Sigmoid colon (tissue), 7 donors: ENCODE measurements around the gene SMIM20. TPM values are rescaled to one million over a fixed set of nuclear protein-coding genes. Genes with fewer than 3 reads are reported as not detected.

Source experiments
- DNase-seq: peaks from one replicate; pipeline ENCODE4 v3.0.0-alpha.2; 2019
- H3K27ac ChIP-seq, 4 donors: fragments of 200-600 bp; sonication (generic); one replicate each; pipeline ENCODE4 v1.5.1; 2016 to 2019; ENCODE audit warnings: mild to moderate bottlenecking in 1 of 4
- H3K27me3 ChIP-seq, 3 donors: fragments of 200-600 bp; sonication (generic); one replicate each; pipeline ENCODE4 v1.5.1; 2019; ENCODE audit warnings: mild to moderate bottlenecking in 1 of 3
- H3K36me3 ChIP-seq, 4 donors: fragments of 200-600 bp; sonication (generic); one replicate each; pipeline ENCODE4 v1.5.1; 2016 to 2019
- H3K4me1 ChIP-seq, 4 donors: fragments of 200-600 bp; sonication (generic); one replicate each; pipeline ENCODE4 v1.5.1; 2017 to 2019
- H3K4me3 ChIP-seq, 4 donors: fragments of 200-600 bp; sonication (generic); one replicate each; pipeline ENCODE4 v1.5.1; 2017 to 2019; ENCODE audit warnings: mild to moderate bottlenecking in 2 of 4, moderate library complexity in 1 of 4
- H3K9me3 ChIP-seq, 4 donors: fragments of 200-600 bp in 3 of 4; sonication (generic) in 3 of 4; one replicate each; pipeline versions ENCODE4 v1.5.1 to v1.6.1; 2013 to 2019
- EP300 ChIP-seq, 4 donors: sonication (generic); formaldehyde crosslinking; IDR thresholded peaks; one replicate each; pipeline ENCODE4 v1.6.1; 2017; ENCODE audit warnings: antibody characterized with exemption in 4 of 4
- POLR2A ChIP-seq, 2 donors: fragments of 450-650 bp; IDR thresholded peaks; one replicate each; pipeline ENCODE4 v1.6.1; 2016; ENCODE audit warnings: antibody characterized with exemption in 2 of 2, mild to moderate bottlenecking in 2 of 2, moderate library complexity in 2 of 2
- POLR2AphosphoS5 ChIP-seq, 4 donors: sonication (generic); formaldehyde crosslinking; IDR thresholded peaks; one replicate each; pipeline ENCODE4 v1.6.1; 2017; ENCODE audit warnings: antibody characterized with exemption in 4 of 4
- WGBS, 2 donors: extraction: QIAGEN DNeasy Blood & Tissue Kit; methylation state at CpG; one replicate each; pipeline ENCODE4 v1.1.7; 2013; 5-methylcytosine and 5-hydroxymethylcytosine counted together
- intact Hi-C: fragments of 100-400 bp; cut with DNase I; formaldehyde crosslinking; loops from one replicate; pipeline ENCODE4 v1.15.1; 2023
- polyA plus RNA-seq, 3 donors: library from polyadenylated mRNA; stranded (reverse); fragments of 200-250 nt; gene quantifications; one replicate each; pipeline ENCODE4 v1.2.3, GENCODE V29; 2013
- total RNA-seq, 4 donors: library from RNA; depleted of rRNA; stranded (reverse); fragments of >200 nt; gene quantifications; one replicate each; pipeline ENCODE4 v1.1.0, GENCODE V29; 2016
- TF ChIP-seq, protein P1 (sequence below), 4 experiments: fragments of 450-650 bp in 3 of 4; fragments of 200-600 bp in 1 of 4; IDR thresholded peaks; one replicate each; pipeline ENCODE4 v1.5.1; 2016 to 2019; ENCODE audit warnings: antibody characterized with exemption in 4 of 4, mild to moderate bottlenecking in 3 of 4, moderate library complexity in 2 of 4
- donor health status: healthy with polysubstance abuse.
- donor health status: Bipolar disorder and iron deficiency.
- donor health status: healthy.

The SMIM20 gene
- total and polyA plus RNA-seq, 7 donors = 33.8 to 99.1 (median 45.4) TPM

GRCh38 chr4:25969374-25970155 is 55.5 kb downstream of the SMIM20 start:
- no peak for DNase-seq
- no peaks in the 10 kb centered on the region for H3K9me3 ChIP-seq
- intact Hi-C loops = no loop called here
- peaks cover 0 to 36% (median 14%) of the 10 kb centered on the region in 4 donors for H3K4me1 ChIP-seq
- TF ChIP-seq POLR2A (IDR thresholded peaks at IDR 0.05) (no peak), EP300 (IDR thresholded peaks at IDR 0.05) (no peak), POLR2AphosphoS5 (IDR thresholded peaks at IDR 0.05) (no peak)
- TF ChIP-seq, protein P1, sequence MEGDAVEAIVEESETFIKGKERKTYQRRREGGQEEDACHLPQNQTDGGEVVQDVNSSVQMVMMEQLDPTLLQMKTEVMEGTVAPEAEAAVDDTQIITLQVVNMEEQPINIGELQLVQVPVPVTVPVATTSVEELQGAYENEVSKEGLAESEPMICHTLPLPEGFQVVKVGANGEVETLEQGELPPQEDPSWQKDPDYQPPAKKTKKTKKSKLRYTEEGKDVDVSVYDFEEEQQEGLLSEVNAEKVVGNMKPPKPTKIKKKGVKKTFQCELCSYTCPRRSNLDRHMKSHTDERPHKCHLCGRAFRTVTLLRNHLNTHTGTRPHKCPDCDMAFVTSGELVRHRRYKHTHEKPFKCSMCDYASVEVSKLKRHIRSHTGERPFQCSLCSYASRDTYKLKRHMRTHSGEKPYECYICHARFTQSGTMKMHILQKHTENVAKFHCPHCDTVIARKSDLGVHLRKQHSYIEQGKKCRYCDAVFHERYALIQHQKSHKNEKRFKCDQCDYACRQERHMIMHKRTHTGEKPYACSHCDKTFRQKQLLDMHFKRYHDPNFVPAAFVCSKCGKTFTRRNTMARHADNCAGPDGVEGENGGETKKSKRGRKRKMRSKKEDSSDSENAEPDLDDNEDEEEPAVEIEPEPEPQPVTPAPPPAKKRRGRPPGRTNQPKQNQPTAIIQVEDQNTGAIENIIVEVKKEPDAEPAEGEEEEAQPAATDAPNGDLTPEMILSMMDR (IDR thresholded peaks at IDR 0.05) = no peak
- WGBS, 2 donors = 72 to 78% methylated on average over 13 of the region's 13 CpGs
- H3K4me3 ChIP-seq = no peak overlapping the region
- H3K36me3 ChIP-seq = no peaks in the 10 kb centered on the region
- peak overlapping the region in 1 of 4 donors; percentile 21 for H3K27ac ChIP-seq
- H3K27me3 ChIP-seq = no peaks in the 10 kb centered on the region

- Histone ChIP-seq H3K9me3 (no peaks in the 10 kb centered on the region), H3K4me1 (peaks cover 0 to 36% (median 14%) of the 10 kb centered on the region in 4 donors), H3K27ac (peak overlapping the region in 1 of 4 donors; percentile 46), H3K4me3 (no peak overlapping the region), H3K36me3 (no peaks in the 10 kb centered on the region), H3K27me3 (no peaks in the 10 kb centered on the region)
- peak; percentile 69 for DNase-seq
- TF ChIP-seq, protein P1 (IDR thresholded peaks at IDR 0.05) = no peak
- TF ChIP-seq EP300 (IDR thresholded peaks at IDR 0.05) (no peak), POLR2A (IDR thresholded peaks at IDR 0.05) (no peak), POLR2AphosphoS5 (IDR thresholded peaks at IDR 0.05) (no peak)
- intact Hi-C loops = no loop called here
- 45 to 51% methylated on average over 13 of the region's 13 CpGs for WGBS, 2 donors
Observed at GRCh38 chr4:25970226-25970675, 56.2 kb downstream of the SMIM20 start.

DNA sequence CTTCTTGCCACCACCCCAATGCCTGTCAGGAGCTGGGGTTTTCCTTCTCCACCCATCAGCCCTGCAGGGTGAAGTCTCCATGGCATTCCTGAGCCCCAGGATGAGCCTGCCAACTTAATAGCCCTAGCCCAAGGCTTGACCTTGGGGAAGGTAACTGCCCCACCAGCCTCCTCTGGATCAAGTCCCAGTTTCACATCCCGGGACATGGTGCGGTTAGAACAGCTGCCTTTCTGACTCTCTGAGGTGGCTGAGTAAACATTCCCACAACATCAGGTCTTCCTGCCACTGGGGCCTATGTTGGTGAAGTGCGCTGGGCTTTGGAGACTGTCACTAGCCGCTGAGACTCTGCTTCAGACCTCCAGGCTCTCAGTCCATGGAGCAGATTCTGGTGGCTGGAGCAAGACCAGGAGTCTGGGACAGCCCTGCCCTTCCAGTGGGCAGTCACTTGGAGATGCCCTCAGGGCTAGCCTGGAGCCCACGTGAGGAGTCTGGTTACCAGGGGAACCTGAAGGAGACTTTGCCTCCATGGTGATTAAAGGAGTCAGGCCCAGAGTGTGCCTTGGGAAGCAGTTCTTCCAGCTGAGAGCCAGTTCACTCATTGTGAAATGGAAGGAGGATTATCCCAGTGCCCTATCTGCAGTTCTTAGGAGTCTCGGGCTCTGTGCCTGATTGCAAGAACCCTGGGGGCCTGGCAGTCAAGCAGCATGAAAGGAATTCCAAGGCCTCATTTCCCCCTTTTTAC is 56.8 kb downstream of the SMIM20 start:
- DNase-seq = no peak
- Histone ChIP-seq H3K27me3 (no peaks in the 10 kb centered on the region), H3K27ac (peak overlapping the region in 1 of 4 donors; percentile 46), H3K36me3 (no peaks in the 10 kb centered on the region), H3K4me1 (peaks cover 0 to 35% (median 14%) of the 10 kb centered on the region in 4 donors), H3K4me3 (no peak overlapping the region), H3K9me3 (no peaks in the 10 kb centered on the region)
- intact Hi-C loops = no loop called here
- 46 to 87% methylated on average over 6 of the region's 6 CpGs for WGBS, 2 donors
- no peak for TF ChIP-seq POLR2AphosphoS5 (IDR thresholded peaks at IDR 0.05)
- TF ChIP-seq POLR2A (IDR thresholded peaks at IDR 0.05) = no peak
- TF ChIP-seq, protein P1 (IDR thresholded peaks at IDR 0.05) = no peak
- no peak for TF ChIP-seq EP300 (IDR thresholded peaks at IDR 0.05)

DNA sequence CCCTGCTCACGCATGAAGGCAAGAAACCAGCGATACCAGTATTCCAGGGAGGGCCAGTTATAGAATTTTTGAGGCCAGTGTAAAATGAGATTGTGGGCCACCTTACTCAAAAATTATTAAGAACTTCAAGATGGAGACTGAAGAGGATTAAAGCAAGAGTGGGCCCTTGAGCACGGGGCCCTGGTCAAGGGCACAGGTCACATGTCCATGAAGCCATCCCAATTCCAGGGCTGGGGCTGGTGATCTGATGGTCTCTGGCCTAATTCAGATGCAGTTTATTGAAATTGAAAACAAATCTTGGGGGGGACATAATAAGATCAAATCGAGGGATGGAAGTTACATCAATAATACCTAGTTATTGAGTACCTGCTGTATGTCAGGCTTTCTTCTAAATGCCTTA is 58.3 kb downstream of the SMIM20 start:
- Histone ChIP-seq H3K27me3 (no peaks in the 10 kb centered on the region), H3K9me3 (no peaks in the 10 kb centered on the region), H3K36me3 (no peaks in the 10 kb centered on the region), H3K4me3 (no peak overlapping the region), H3K4me1 (peaks cover 0 to 29% (median 14%) of the 10 kb centered on the region in 4 donors), H3K27ac (no peak overlapping the region)
- 95 to 96% methylated on average over 4 of the region's 4 CpGs for WGBS, 2 donors
- TF ChIP-seq POLR2A (IDR thresholded peaks at IDR 0.05) (no peak), POLR2AphosphoS5 (IDR thresholded peaks at IDR 0.05) (no peak), EP300 (IDR thresholded peaks at IDR 0.05) (no peak)
- TF ChIP-seq, protein P1 (IDR thresholded peaks at IDR 0.05) = no peak
- intact Hi-C loops = no loop called here
- no peak for DNase-seq
